ENCODE results near the gene ZBP1.
"Not testable (repeated sequence)": the region's sequence is repeated elsewhere in the genome, so short reads cannot be mapped to it uniquely, and the experiment has no call there.

Gene ZBP1

GRCh38 chr20:57647933-57648785 lies 27.9 kb upstream of the ZBP1 start:
- DNase-seq: no peak

GRCh38 chr20:57647006-57647932 lies 27.0 kb upstream of the ZBP1 start:
- DNase-seq: no peak

- no peak for DNase-seq
These were observed 18.6 kb upstream of the ZBP1 start for GRCh38 chr20:57638895-57639236.

GRCh38 chr20:57638173-57638894 lies 18.1 kb upstream of the ZBP1 start:
- DNase-seq: no peak

- no peak for DNase-seq
These were observed 13.8 kb upstream of the ZBP1 start for GRCh38 chr20:57633945-57634491.

GRCh38 chr20:57632286-57632685 lies 12.1 kb upstream of the ZBP1 start:
- no peak for DNase-seq

GRCh38 chr20:57630061-57630460 lies 9.8 kb upstream of the ZBP1 start:
- DNase-seq: peak in 1 of 56 donors; percentile 22

- DNase-seq: not testable (repeated sequence)
These were observed 9.3 kb upstream of the ZBP1 start for GRCh38 chr20:57629491-57629901.

- DNase-seq: not testable (repeated sequence)
These were observed 8.7 kb upstream of the ZBP1 start for GRCh38 chr20:57628962-57629308.

- peak in 9 of 56 donors; percentile 5 to 46 (median 15) for DNase-seq
These were observed 8.1 kb upstream of the ZBP1 start for GRCh38 chr20:57628047-57628961.

GRCh38 chr20:57627339-57627738 lies 7.1 kb upstream of the ZBP1 start:
- no peak for DNase-seq

GRCh38 chr20:57625978-57626377 lies 5.8 kb upstream of the ZBP1 start:
- DNase-seq: no peak

- DNase-seq: no peak
These were observed 5.1 kb upstream of the ZBP1 start for GRCh38 chr20:57625181-57625958.

- DNase-seq: no peak
These were observed 3.9 kb upstream of the ZBP1 start for GRCh38 chr20:57624124-57624523.

GRCh38 chr20:57622579-57623381 lies 2.6 kb upstream of the ZBP1 start:
- peak in 2 of 56 donors; percentile 17 to 18 for DNase-seq

- no peak for DNase-seq
These were observed 2.0 kb upstream of the ZBP1 start for GRCh38 chr20:57622201-57622570.

GRCh38 chr20:57621421-57622200 lies 1.4 kb upstream of the ZBP1 start:
- DNase-seq: no peak

- no peak for DNase-seq
These were observed 773 bp upstream of the ZBP1 start for GRCh38 chr20:57620999-57621398.

Data from amygdala (tissue), 56 donors.